ENCODE results near the gene GYS1.

DNA sequence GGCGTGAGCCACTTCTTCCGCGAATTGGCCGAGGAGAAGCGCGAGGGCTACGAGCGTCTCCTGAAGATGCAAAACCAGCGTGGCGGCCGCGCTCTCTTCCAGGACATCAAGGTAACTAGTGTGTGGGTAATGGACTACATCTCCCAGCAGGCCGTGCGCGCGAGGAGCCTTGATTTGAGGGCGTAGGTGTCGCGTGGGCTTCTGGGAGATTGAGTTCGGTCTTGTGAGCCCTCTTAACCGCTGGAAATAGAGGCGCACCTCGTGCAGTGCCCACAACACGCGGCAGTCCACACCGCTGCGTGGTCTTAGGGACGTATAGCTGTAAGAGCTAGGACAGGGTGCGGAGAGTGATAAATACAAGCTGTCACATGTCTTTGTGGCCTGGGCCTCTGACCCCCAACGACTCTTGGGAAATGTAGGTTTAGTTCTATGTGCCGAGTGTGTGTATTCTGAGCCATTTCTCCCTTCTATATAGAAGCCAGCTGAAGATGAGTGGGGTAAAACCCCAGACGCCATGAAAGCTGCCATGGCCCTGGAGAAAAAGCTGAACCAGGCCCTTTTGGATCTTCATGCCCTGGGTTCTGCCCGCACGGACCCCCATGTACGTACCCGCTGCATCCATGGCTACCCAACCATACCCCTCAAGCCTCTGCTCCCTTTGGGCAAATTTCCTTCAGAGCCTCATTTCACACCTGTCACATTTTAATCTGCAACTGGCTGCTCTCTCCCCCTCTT is 27.1 kb downstream of the GYS1 start:
- TF ChIP-seq ZFP3 (CRISPR knock-in tag; IDR thresholded peaks at IDR 0.05) (no peak), OSR1 (CRISPR knock-in tag; IDR thresholded peaks at IDR 0.05) (no peak), RARB (CRISPR knock-in tag; IDR thresholded peaks at IDR 0.05) (no peak), ZC3H10 (CRISPR knock-in tag; IDR thresholded peaks at IDR 0.05) (no peak), BACH2 (CRISPR knock-in tag; IDR thresholded peaks at IDR 0.05; ENCODE audit: borderline replicate concordance) (no peak)
- TF ChIP-seq, protein P1, sequence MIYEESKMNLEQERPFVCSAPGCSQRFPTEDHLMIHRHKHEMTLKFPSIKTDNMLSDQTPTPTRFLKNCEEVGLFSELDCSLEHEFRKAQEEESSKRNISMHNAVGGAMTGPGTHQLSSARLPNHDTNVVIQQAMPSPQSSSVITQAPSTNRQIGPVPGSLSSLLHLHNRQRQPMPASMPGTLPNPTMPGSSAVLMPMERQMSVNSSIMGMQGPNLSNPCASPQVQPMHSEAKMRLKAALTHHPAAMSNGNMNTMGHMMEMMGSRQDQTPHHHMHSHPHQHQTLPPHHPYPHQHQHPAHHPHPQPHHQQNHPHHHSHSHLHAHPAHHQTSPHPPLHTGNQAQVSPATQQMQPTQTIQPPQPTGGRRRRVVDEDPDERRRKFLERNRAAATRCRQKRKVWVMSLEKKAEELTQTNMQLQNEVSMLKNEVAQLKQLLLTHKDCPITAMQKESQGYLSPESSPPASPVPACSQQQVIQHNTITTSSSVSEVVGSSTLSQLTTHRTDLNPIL (CRISPR knock-in tag; IDR thresholded peaks at IDR 0.05; ENCODE audit: low read depth), result no peak
- TF ChIP-seq, protein P2, sequence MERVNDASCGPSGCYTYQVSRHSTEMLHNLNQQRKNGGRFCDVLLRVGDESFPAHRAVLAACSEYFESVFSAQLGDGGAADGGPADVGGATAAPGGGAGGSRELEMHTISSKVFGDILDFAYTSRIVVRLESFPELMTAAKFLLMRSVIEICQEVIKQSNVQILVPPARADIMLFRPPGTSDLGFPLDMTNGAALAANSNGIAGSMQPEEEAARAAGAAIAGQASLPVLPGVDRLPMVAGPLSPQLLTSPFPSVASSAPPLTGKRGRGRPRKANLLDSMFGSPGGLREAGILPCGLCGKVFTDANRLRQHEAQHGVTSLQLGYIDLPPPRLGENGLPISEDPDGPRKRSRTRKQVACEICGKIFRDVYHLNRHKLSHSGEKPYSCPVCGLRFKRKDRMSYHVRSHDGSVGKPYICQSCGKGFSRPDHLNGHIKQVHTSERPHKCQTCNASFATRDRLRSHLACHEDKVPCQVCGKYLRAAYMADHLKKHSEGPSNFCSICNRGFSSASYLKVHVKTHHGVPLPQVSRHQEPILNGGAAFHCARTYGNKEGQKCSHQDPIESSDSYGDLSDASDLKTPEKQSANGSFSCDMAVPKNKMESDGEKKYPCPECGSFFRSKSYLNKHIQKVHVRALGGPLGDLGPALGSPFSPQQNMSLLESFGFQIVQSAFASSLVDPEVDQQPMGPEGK (CRISPR knock-in tag; IDR thresholded peaks at IDR 0.05; ENCODE audit: borderline replicate concordance), result no peak
